Measurements from ENCODE around the gene MCAT.
"Not testable (repeated sequence)": the region's sequence is repeated elsewhere in the genome, so short reads cannot be mapped to it uniquely, and the experiment has no call there.

MCAT gene

DNA sequence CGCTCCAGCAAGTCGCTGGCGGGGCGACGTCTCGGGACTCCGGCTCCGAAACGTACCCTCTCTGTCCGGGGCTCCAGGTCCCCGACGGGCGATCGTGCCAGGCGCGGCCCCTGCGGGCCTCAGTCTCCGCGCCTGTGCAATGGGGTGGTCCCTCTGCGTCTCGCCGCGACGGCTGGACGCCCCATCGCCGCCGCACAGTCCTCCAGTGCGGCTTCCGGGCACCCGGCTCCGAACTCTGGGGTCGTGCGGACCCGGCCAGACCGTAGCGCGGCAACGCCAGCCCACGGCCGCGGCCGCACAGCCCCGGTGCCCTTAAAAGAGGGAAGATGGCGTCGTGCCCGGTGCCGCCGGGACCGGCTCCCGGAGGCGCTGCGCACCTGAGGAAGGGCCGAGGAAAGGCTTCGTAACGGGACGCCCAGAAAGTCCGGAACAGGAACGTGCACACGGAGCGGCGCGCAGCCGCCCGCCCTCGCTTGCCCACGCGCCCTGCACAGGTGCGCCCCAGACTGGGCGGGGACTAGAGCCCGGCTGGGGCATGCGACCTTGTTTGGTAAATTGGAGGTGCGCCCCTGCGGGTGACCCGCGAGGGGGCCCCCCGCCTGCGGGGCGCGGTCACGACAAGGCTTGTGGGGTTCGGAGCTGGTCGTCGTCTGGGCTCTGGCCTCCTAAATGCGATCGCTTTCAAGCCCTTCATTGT lies 32.1 kb downstream of the MCAT start:
- peak overlapping the region; percentile 74 to 82 for H3K4me3 Mint-ChIP-seq
- H3K27ac Mint-ChIP-seq = no peak overlapping the region
- peak; percentile 50 to 60 for ATAC-seq (replicated peaks)
- peaks cover 18 to 42% of the 10 kb centered on the region in 2 donors for H3K4me1 Mint-ChIP-seq
- peaks cover 0 to 2% of the 10 kb centered on the region in 2 donors for H3K36me3 Mint-ChIP-seq
- peaks cover 52 to 79% of the 10 kb centered on the region in 2 donors for H3K27me3 Mint-ChIP-seq
- no peaks in the 10 kb centered on the region for H3K9me3 Mint-ChIP-seq
- no peak for DNase-seq

DNA sequence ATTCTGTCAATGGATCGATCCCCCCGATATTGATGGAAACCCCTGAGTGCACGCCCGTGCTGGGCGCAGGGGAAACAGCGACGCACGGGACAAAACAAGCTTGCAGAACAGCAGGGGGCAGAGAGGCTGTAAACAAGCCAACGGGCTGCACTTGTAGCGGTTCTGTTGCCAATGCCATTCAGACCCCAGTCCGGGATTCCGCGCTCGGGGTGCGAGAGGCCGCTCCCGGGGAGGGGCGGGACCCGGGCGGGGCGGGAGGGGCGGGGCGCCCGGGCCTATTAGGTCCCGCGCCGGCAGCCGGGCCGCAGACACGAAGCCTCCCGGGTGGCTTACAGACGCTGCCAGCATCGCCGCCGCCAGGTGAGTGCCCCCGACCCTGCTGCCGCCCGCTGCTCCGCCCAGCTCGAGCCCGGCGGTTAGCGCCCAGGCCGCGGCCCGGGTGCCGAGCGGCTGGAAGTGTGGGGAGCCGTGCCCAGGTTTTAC lies 32.7 kb downstream of the MCAT start, which contains the start of gene BIK:
BIK (plus strand) TSS at position 307 of the 483 bp plus-strand sequence. CDS start 13,273 bp downstream, outside the sequence.
- Mint-ChIP-seq H3K9me3 (no peaks in the 10 kb centered on the region), H3K4me1 (peaks cover 13 to 36% of the 10 kb centered on the region in 2 donors), H3K27me3 (peaks cover 47 to 74% of the 10 kb centered on the region in 2 donors), H3K36me3 (no peaks in the 10 kb centered on the region), H3K4me3 (peak within 1 kb of the TSS; percentile 74 to 82), H3K27ac (no peak within 1 kb of the TSS)
- ATAC-seq (replicated peaks) = peak; percentile 58 to 63
- DNase-seq = no peak

- DNase-seq = no peak
- H3K9me3 Mint-ChIP-seq = no peaks in the 10 kb centered on the region
- H3K4me3 Mint-ChIP-seq = peak overlapping the region; percentile 61 to 78
- no peak overlapping the region for H3K27ac Mint-ChIP-seq
- H3K4me1 Mint-ChIP-seq = peaks cover 10 to 32% of the 10 kb centered on the region in 2 donors
- H3K36me3 Mint-ChIP-seq = no peaks in the 10 kb centered on the region
- ATAC-seq (replicated peaks) = peak; percentile 41 to 45
- peaks cover 47 to 72% of the 10 kb centered on the region in 2 donors for H3K27me3 Mint-ChIP-seq
These were observed 33.2 kb downstream of the MCAT start for GRCh38 chr22:43109921-43110443.

- no peaks in the 10 kb centered on the region for H3K36me3 Mint-ChIP-seq
- no peak for ATAC-seq (replicated peaks)
- H3K4me1 Mint-ChIP-seq = peaks cover 8 to 31% of the 10 kb centered on the region in 2 donors
- peaks cover 45 to 67% of the 10 kb centered on the region in 2 donors for H3K27me3 Mint-ChIP-seq
- DNase-seq = no peak
- H3K9me3 Mint-ChIP-seq = no peaks in the 10 kb centered on the region
- H3K4me3 Mint-ChIP-seq = no peak overlapping the region
- H3K27ac Mint-ChIP-seq = no peak overlapping the region
These were observed 33.7 kb downstream of the MCAT start for GRCh38 chr22:43109511-43109910.

DNA sequence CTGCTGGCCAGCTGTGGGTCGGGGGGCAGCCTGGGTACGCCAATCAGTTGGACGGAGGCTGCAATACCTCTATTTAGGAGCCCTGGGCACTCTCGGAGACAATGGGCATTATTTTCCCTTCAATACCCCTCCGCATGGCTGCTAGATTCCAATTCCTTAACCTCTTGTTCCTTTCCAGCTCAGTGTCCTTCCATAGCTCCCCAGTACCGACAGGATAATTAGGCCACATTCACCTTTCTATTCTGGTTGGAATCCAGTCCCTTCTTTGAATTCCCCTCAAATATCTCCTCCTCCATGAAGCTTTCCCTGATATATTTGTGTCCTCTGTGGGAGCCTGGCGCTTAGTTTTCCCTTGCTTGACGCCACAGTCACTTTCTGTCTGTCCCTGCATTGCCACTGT lies 36.9 kb downstream of the MCAT start:
- H3K4me1 Mint-ChIP-seq = peaks cover 3 to 10% of the 10 kb centered on the region in 2 donors
- no peak overlapping the region for H3K27ac Mint-ChIP-seq
- H3K36me3 Mint-ChIP-seq = no peaks in the 10 kb centered on the region
- H3K27me3 Mint-ChIP-seq = peaks cover 25 to 42% of the 10 kb centered on the region in 2 donors
- H3K4me3 Mint-ChIP-seq = no peak overlapping the region
- H3K9me3 Mint-ChIP-seq = no peaks in the 10 kb centered on the region
- ATAC-seq (replicated peaks) (no peak), DNase-seq (no peak)

GRCh38 chr22:43104950-43105349 lies 38.2 kb downstream of the MCAT start:
- H3K27me3 Mint-ChIP-seq = peaks cover 21 to 33% of the 10 kb centered on the region in 2 donors
- not testable (repeated sequence) for ATAC-seq (replicated peaks)

DNA sequence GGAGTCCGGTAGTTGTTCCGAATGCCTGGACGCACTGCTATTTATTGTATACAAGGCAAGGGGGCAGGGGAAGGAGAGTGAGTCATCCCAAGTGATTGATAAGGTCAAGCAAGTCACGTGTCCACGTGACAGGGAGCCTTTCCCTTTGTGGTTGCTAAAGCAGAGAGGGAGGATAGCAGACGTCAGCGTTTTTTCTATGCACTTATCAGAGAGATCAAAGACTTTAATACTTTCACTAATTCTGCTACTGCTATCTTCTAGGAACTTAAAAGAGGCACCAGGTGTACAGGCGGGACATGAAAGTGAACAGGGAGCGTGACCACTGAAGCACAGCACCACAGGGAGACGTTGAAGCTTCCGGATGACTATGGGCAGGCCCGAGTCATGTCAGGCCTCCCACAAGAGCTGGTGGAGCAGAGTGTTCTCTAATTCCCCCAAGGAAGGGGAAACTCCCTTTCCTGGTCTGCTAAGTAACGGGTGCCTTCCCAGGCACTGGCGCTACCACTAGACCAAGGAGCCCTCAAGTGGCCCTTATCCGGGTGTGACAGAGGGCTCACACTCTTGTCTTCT lies 39.1 kb downstream of the MCAT start:
- peak in 1 of 2 donors; percentile 7 for ATAC-seq (replicated peaks)
- H3K36me3 Mint-ChIP-seq, H3K9me3 Mint-ChIP-seq, H3K4me3 Mint-ChIP-seq, DNase-seq, H3K27ac Mint-ChIP-seq: not testable (repeated sequence)
- Mint-ChIP-seq H3K4me1 (peaks cover 2 to 11% of the 10 kb centered on the region in 2 donors), H3K27me3 (peaks cover 21 to 28% of the 10 kb centered on the region in 2 donors)

More at GRCh38 chr22:43104950-43105349, 38.2 kb downstream of the MCAT start:
- peaks cover 2 to 11% of the 10 kb centered on the region in 2 donors for H3K4me1 Mint-ChIP-seq
- H3K27ac Mint-ChIP-seq, H3K4me3 Mint-ChIP-seq, H3K36me3 Mint-ChIP-seq, H3K9me3 Mint-ChIP-seq, DNase-seq: not testable (repeated sequence)

GRCh38 chr22:43101306-43101705 lies 41.9 kb downstream of the MCAT start:
- Mint-ChIP-seq H3K27ac (no peak overlapping the region), H3K4me3 (no peak overlapping the region), H3K36me3 (peaks cover 0 to 4% of the 10 kb centered on the region in 2 donors), H3K27me3 (peaks cover 6 to 8% of the 10 kb centered on the region in 2 donors), H3K4me1 (peaks cover 2 to 11% of the 10 kb centered on the region in 2 donors), H3K9me3 (peaks cover 4 to 5% of the 10 kb centered on the region in 2 donors)
- ATAC-seq (replicated peaks) (no peak), DNase-seq (no peak)

GRCh38 chr22:43100225-43100624 lies 43.0 kb downstream of the MCAT start:
- peaks cover 4 to 7% of the 10 kb centered on the region in 2 donors for H3K27me3 Mint-ChIP-seq
- ATAC-seq (replicated peaks) (peak; percentile 39 to 57), DNase-seq (no peak)
- H3K27ac Mint-ChIP-seq = no peak overlapping the region
- peaks cover 2 to 11% of the 10 kb centered on the region in 2 donors for H3K4me1 Mint-ChIP-seq
- peaks cover 8 to 9% of the 10 kb centered on the region in 2 donors for H3K9me3 Mint-ChIP-seq
- peaks cover 3 to 9% of the 10 kb centered on the region in 2 donors for H3K36me3 Mint-ChIP-seq
- H3K4me3 Mint-ChIP-seq = no peak overlapping the region

DNA sequence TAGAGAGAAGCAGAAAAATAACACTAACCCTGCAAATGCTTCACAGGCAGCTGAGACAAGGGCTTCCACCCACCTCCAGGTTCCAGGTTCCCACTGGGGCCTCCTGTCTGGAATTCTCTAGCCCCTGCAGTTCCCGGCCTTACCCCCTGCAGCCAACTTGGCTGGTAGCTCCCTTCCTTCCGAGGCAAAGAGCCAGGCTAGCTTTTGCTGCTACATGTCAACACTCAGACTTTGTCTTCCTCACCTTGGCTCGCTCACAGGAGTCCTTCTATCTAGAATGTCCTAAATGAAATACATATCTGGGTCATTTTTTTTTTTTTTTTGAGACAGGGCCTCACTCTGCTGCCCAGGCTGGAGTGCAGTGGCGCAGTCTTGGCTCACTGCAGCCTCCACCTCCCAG lies 44.1 kb downstream of the MCAT start:
- DNase-seq (no peak), ATAC-seq (replicated peaks) (no peak)
- H3K9me3 Mint-ChIP-seq = peaks cover 8 to 9% of the 10 kb centered on the region in 2 donors
- H3K36me3 Mint-ChIP-seq = peaks cover 3 to 9% of the 10 kb centered on the region in 2 donors
- H3K27ac Mint-ChIP-seq = peak overlapping the region; percentile 56
- H3K27me3 Mint-ChIP-seq = peaks cover 0 to 6% of the 10 kb centered on the region in 2 donors
- H3K4me3 Mint-ChIP-seq = no peak overlapping the region
- peaks cover 2 to 11% of the 10 kb centered on the region in 2 donors for H3K4me1 Mint-ChIP-seq

DNA sequence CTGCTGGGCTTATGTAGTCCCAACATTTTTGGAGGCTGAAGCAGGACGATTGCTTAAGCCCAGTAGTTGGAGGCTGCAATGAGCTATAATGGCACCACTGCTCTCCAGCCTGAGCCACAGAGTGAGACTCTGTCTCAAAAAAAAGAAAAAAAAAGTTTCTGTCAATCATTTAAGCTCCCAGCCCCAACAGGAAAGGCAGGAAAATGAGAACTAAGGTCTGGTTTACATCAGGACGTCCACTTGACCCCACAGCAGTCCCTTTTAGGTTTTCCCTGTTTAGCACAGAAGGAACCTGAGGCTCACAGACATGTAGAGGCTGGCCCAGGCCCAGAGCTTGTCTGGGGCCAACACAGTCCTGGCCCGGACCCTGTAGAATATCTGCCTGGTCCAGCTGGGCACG lies 44.8 kb downstream of the MCAT start:
- ATAC-seq (replicated peaks) = no peak
- Mint-ChIP-seq H3K4me3 (no peak overlapping the region), H3K9me3 (peaks cover 8 to 9% of the 10 kb centered on the region in 2 donors), H3K27ac (no peak overlapping the region), H3K4me1 (peaks cover 2 to 14% of the 10 kb centered on the region in 2 donors), H3K27me3 (no peaks in the 10 kb centered on the region), H3K36me3 (peaks cover 3 to 9% of the 10 kb centered on the region in 2 donors)
- no peak for DNase-seq

GRCh38 chr22:43096420-43096819 lies 46.8 kb downstream of the MCAT start:
- no peak overlapping the region for H3K27ac Mint-ChIP-seq
- DNase-seq (no peak), ATAC-seq (replicated peaks) (no peak)
- H3K36me3 Mint-ChIP-seq = peaks cover 3 to 9% of the 10 kb centered on the region in 2 donors
- no peak overlapping the region for H3K4me3 Mint-ChIP-seq
- H3K27me3 Mint-ChIP-seq = no peaks in the 10 kb centered on the region
- peaks cover 5 to 14% of the 10 kb centered on the region in 2 donors for H3K4me1 Mint-ChIP-seq
- peaks cover 8 to 9% of the 10 kb centered on the region in 2 donors for H3K9me3 Mint-ChIP-seq

DNA sequence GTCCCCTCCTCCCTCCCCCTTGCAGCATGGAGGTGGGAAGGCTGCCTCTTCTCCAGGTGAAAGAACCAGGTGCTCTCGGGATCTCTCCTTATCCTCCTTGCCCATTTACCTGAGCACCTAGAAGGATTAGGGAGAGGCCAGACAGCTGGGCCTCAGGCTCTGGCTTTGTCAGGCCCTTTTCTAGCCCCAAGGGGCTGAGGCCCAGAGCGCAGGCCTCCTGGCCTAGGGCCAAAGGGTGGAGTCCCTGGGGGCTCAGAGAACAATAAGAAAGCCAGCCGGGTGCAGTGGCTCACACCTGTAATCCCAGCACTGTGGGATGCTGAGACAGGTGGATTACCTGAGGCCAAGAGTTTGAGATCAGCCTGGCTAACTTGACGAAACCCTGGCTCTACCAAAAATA lies 48.6 kb downstream of the MCAT start:
- H3K36me3 Mint-ChIP-seq = peaks cover 3 to 9% of the 10 kb centered on the region in 2 donors
- no peak overlapping the region for H3K4me3 Mint-ChIP-seq
- DNase-seq (no peak), ATAC-seq (replicated peaks) (no peak)
- peaks cover 8 to 9% of the 10 kb centered on the region in 2 donors for H3K9me3 Mint-ChIP-seq
- no peaks in the 10 kb centered on the region for H3K27me3 Mint-ChIP-seq
- peaks cover 3 to 8% of the 10 kb centered on the region in 2 donors for H3K4me1 Mint-ChIP-seq
- no peak overlapping the region for H3K27ac Mint-ChIP-seq

- no peak overlapping the region for H3K4me3 Mint-ChIP-seq
- ATAC-seq (replicated peaks) (peak in 1 of 2 donors; percentile 10), DNase-seq (no peak)
- peaks cover 3 to 13% of the 10 kb centered on the region in 2 donors for H3K4me1 Mint-ChIP-seq
- H3K27ac Mint-ChIP-seq = no peak overlapping the region
- peaks cover 8 to 9% of the 10 kb centered on the region in 2 donors for H3K9me3 Mint-ChIP-seq
- H3K36me3 Mint-ChIP-seq = peaks cover 3 to 9% of the 10 kb centered on the region in 2 donors
- no peaks in the 10 kb centered on the region for H3K27me3 Mint-ChIP-seq
These were observed 49.1 kb downstream of the MCAT start for GRCh38 chr22:43094085-43094484.
